Activated naive CD8-positive, alpha-beta T cell (primary cell): ENCODE results near the gene CFAP77.

ENCODE experiments used
- H3K27ac Mint-ChIP-seq: one replicate; pipeline ENCODE4 v1.8.0; 2021; ENCODE audit warnings: mixed read lengths
- H3K27me3 Mint-ChIP-seq: one replicate; pipeline ENCODE4 v1.8.0; 2021; ENCODE audit warnings: mixed read lengths
- H3K36me3 Mint-ChIP-seq: one replicate; pipeline ENCODE4 v1.8.0; 2021; ENCODE audit warnings: mixed read lengths
- H3K4me1 Mint-ChIP-seq: one replicate; pipeline ENCODE4 v1.8.0; 2021; ENCODE audit warnings: low read depth, mixed read lengths
- H3K4me3 Mint-ChIP-seq: one replicate; pipeline ENCODE4 v1.8.0; 2021; ENCODE audit warnings: mild to moderate bottlenecking, mixed read lengths
- H3K9me3 Mint-ChIP-seq: one replicate; pipeline ENCODE4 v1.8.0; 2021; ENCODE audit warnings: low read depth, mixed read lengths

Gene CFAP77

GRCh38 chr9:132482196-132482813 is 72.3 kb downstream of the CFAP77 start:
- Mint-ChIP-seq H3K9me3 (no peaks in the 10 kb centered on the region), H3K27ac (no peak overlapping the region), H3K4me3 (no peak overlapping the region), H3K4me1 (peaks cover 8% of the 10 kb centered on the region), H3K36me3 (no peaks in the 10 kb centered on the region), H3K27me3 (peaks cover 11% of the 10 kb centered on the region)

GRCh38 chr9:132485393-132485792 is 75.4 kb downstream of the CFAP77 start:
- Mint-ChIP-seq H3K4me3 (no peak overlapping the region), H3K9me3 (no peaks in the 10 kb centered on the region), H3K27ac (no peak overlapping the region), H3K27me3 (peaks cover 15% of the 10 kb centered on the region), H3K36me3 (no peaks in the 10 kb centered on the region), H3K4me1 (peaks cover 27% of the 10 kb centered on the region)

GRCh38 chr9:132486706-132487350 is 76.8 kb downstream of the CFAP77 start:
- Mint-ChIP-seq H3K4me1 (peaks cover 27% of the 10 kb centered on the region), H3K4me3 (peak overlapping the region; percentile 70), H3K9me3 (no peaks in the 10 kb centered on the region), H3K27ac (peak overlapping the region; percentile 54), H3K36me3 (no peaks in the 10 kb centered on the region), H3K27me3 (peaks cover 25% of the 10 kb centered on the region)

GRCh38 chr9:132487351-132487791 is 77.4 kb downstream of the CFAP77 start:
- Mint-ChIP-seq H3K36me3 (no peaks in the 10 kb centered on the region), H3K27me3 (peaks cover 27% of the 10 kb centered on the region), H3K27ac (peak overlapping the region; percentile 54), H3K9me3 (no peaks in the 10 kb centered on the region), H3K4me1 (peaks cover 27% of the 10 kb centered on the region), H3K4me3 (peak overlapping the region; percentile 70)

GRCh38 chr9:132487980-132488535 is 78.0 kb downstream of the CFAP77 start:
- H3K4me3 Mint-ChIP-seq, result peak overlapping the region; percentile 70
- no peaks in the 10 kb centered on the region for H3K9me3 Mint-ChIP-seq
- H3K36me3 Mint-ChIP-seq, result no peaks in the 10 kb centered on the region
- peaks cover 27% of the 10 kb centered on the region for H3K4me1 Mint-ChIP-seq
- peaks cover 29% of the 10 kb centered on the region for H3K27me3 Mint-ChIP-seq
- H3K27ac Mint-ChIP-seq, result peak overlapping the region; percentile 4

- Mint-ChIP-seq H3K4me3 (no peak overlapping the region), H3K27ac (no peak overlapping the region), H3K36me3 (no peaks in the 10 kb centered on the region), H3K4me1 (peaks cover 27% of the 10 kb centered on the region), H3K9me3 (no peaks in the 10 kb centered on the region), H3K27me3 (peaks cover 33% of the 10 kb centered on the region)
Measured at GRCh38 chr9:132488626-132489025, 78.6 kb downstream of the CFAP77 start.

GRCh38 chr9:132489536-132489935 is 79.5 kb downstream of the CFAP77 start:
- Mint-ChIP-seq H3K27ac (no peak overlapping the region), H3K9me3 (no peaks in the 10 kb centered on the region), H3K36me3 (no peaks in the 10 kb centered on the region), H3K27me3 (peaks cover 36% of the 10 kb centered on the region), H3K4me1 (peaks cover 27% of the 10 kb centered on the region), H3K4me3 (no peak overlapping the region)

GRCh38 chr9:132494857-132495256 is 84.8 kb downstream of the CFAP77 start:
- no peaks in the 10 kb centered on the region for H3K9me3 Mint-ChIP-seq
- H3K27me3 Mint-ChIP-seq, result peaks cover 39% of the 10 kb centered on the region
- H3K36me3 Mint-ChIP-seq, result no peaks in the 10 kb centered on the region
- no peaks in the 10 kb centered on the region for H3K4me1 Mint-ChIP-seq
- no peak overlapping the region for H3K27ac Mint-ChIP-seq
- H3K4me3 Mint-ChIP-seq, result no peak overlapping the region

- Mint-ChIP-seq H3K9me3 (no peaks in the 10 kb centered on the region), H3K36me3 (no peaks in the 10 kb centered on the region), H3K27me3 (peaks cover 29% of the 10 kb centered on the region), H3K4me3 (no peak overlapping the region), H3K4me1 (no peaks in the 10 kb centered on the region), H3K27ac (no peak overlapping the region)
Measured at GRCh38 chr9:132497731-132498130, 87.7 kb downstream of the CFAP77 start.

GRCh38 chr9:132498531-132499210 is 88.7 kb downstream of the CFAP77 start:
- Mint-ChIP-seq H3K36me3 (no peaks in the 10 kb centered on the region), H3K9me3 (no peaks in the 10 kb centered on the region), H3K27ac (no peak overlapping the region), H3K4me1 (no peaks in the 10 kb centered on the region), H3K27me3 (peaks cover 24% of the 10 kb centered on the region), H3K4me3 (no peak overlapping the region)

- Mint-ChIP-seq H3K27ac (no peak overlapping the region), H3K27me3 (peaks cover 20% of the 10 kb centered on the region), H3K4me3 (no peak overlapping the region), H3K9me3 (no peaks in the 10 kb centered on the region), H3K36me3 (no peaks in the 10 kb centered on the region), H3K4me1 (no peaks in the 10 kb centered on the region)
Measured at GRCh38 chr9:132499251-132499650, 89.2 kb downstream of the CFAP77 start.

GRCh38 chr9:132500193-132500592 is 90.2 kb downstream of the CFAP77 start:
- Mint-ChIP-seq H3K27ac (no peak overlapping the region), H3K27me3 (peaks cover 15% of the 10 kb centered on the region), H3K4me1 (no peaks in the 10 kb centered on the region), H3K36me3 (no peaks in the 10 kb centered on the region), H3K9me3 (no peaks in the 10 kb centered on the region), H3K4me3 (no peak overlapping the region)

- Mint-ChIP-seq H3K4me1 (peaks cover 7% of the 10 kb centered on the region), H3K27me3 (peaks cover 8% of the 10 kb centered on the region), H3K36me3 (no peaks in the 10 kb centered on the region), H3K4me3 (no peak overlapping the region), H3K9me3 (no peaks in the 10 kb centered on the region), H3K27ac (no peak overlapping the region)
Measured at GRCh38 chr9:132502480-132502879, 92.5 kb downstream of the CFAP77 start.

GRCh38 chr9:132503116-132503515 is 93.1 kb downstream of the CFAP77 start:
- no peak overlapping the region for H3K27ac Mint-ChIP-seq
- H3K4me3 Mint-ChIP-seq, result no peak overlapping the region
- H3K4me1 Mint-ChIP-seq, result peaks cover 7% of the 10 kb centered on the region
- no peaks in the 10 kb centered on the region for H3K9me3 Mint-ChIP-seq
- no peaks in the 10 kb centered on the region for H3K36me3 Mint-ChIP-seq
- peaks cover 7% of the 10 kb centered on the region for H3K27me3 Mint-ChIP-seq

GRCh38 chr9:132504488-132504887 is 94.5 kb downstream of the CFAP77 start:
- Mint-ChIP-seq H3K27me3 (peaks cover 7% of the 10 kb centered on the region), H3K4me1 (peaks cover 7% of the 10 kb centered on the region), H3K9me3 (no peaks in the 10 kb centered on the region), H3K27ac (no peak overlapping the region), H3K4me3 (no peak overlapping the region), H3K36me3 (no peaks in the 10 kb centered on the region)
